Aorta (tissue), 5 donors: ENCODE measurements around the gene RSAD1. TPM values are rescaled to one million over a fixed set of nuclear protein-coding genes. Genes with fewer than 3 reads are reported as not detected.

ENCODE experiments used
- ATAC-seq: fragments of 200-7000 bp; cut with Tn5 transposase; one replicate; pipeline ENCODE4 v1.9.1; 2022; ENCODE audit warnings: moderate library complexity; ENCODE audit not compliant: low FRiP score
- DNase-seq, 2 donors: peaks; one replicate each; pipeline ENCODE4 v3.0.0-alpha.2; 2020
- H3K27ac ChIP-seq, 2 donors: one replicate each; pipeline ENCODE4 v1.5.1; 2013; ENCODE audit warnings: low read length in 2 of 2, mild to moderate bottlenecking in 2 of 2, moderate library complexity in 2 of 2, control low read depth in 1 of 2, inconsistent platforms in 1 of 2, low read depth in 1 of 2
- H3K27me3 ChIP-seq, 2 donors: one replicate each; pipeline ENCODE4 v1.6.1; 2013; ENCODE audit warnings: control low read depth in 1 of 2, low read length in 1 of 2, mild to moderate bottlenecking in 1 of 2, moderate library complexity in 1 of 2; ENCODE audit not compliant: insufficient read depth in 2 of 2, control insufficient read depth in 1 of 2
- H3K36me3 ChIP-seq, 2 donors: one replicate each; pipeline ENCODE4 v1.6.1; 2013; ENCODE audit warnings: control low read depth in 1 of 2, low read length in 1 of 2, mild to moderate bottlenecking in 1 of 2; ENCODE audit not compliant: insufficient read depth in 2 of 2, control insufficient read depth in 1 of 2
- H3K4me1 ChIP-seq, 2 donors: one replicate each; pipeline ENCODE4 v1.6.1; 2013; ENCODE audit warnings: low read length in 2 of 2, control low read depth in 1 of 2, mild to moderate bottlenecking in 1 of 2, moderate library complexity in 1 of 2; ENCODE audit not compliant: insufficient read depth in 2 of 2, control insufficient read depth in 1 of 2
- H3K4me3 ChIP-seq, 2 donors: one replicate each; pipeline ENCODE4 v1.5.1; 2013; ENCODE audit warnings: low read length in 2 of 2, control low read depth in 1 of 2, mild to moderate bottlenecking in 1 of 2
- H3K9me3 ChIP-seq: one replicate; pipeline ENCODE4 v1.6.1; 2013; ENCODE audit warnings: mild to moderate bottlenecking, low read length; ENCODE audit not compliant: control insufficient read depth
- WGBS, 2 donors: extraction: QIAGEN DNeasy Blood & Tissue Kit; methylation state at CpG; one replicate each; pipeline ENCODE4 v1.1.7; 2013; 5-methylcytosine and 5-hydroxymethylcytosine counted together
- intact Hi-C, 2 donors: fragments of 100-400 bp; cut with DNase I; formaldehyde crosslinking; loops; one replicate each; pipeline versions ENCODE4 v1.14.2 to v1.15.0; 2022
- polyA plus RNA-seq, 2 donors: library from polyadenylated mRNA; stranded (reverse); fragments of 200-250 nt; gene quantifications; one replicate each; pipeline ENCODE4 v1.2.3, GENCODE V29; 2013
- total RNA-seq, 2 donors: library from RNA; stranded (reverse); fragmentation: NEBNext Ultra II Directional; extraction: Animal tissue kit (Norgen Biotek cat#: 25700); gene quantifications; one replicate each; pipeline ENCODE4 v1.2.1, GENCODE V29; 2021
- donor health status: healthy with polysubstance abuse.
- donor health status: Bipolar disorder and iron deficiency.
- donor health status: DM: no; HTN: no; CAD: no.
- donor health status: DM: no; HTN: no; CAD: no.
- donor health status: DM: yes; HTN: yes; CAD: no.

The RSAD1 gene
- total and polyA plus RNA-seq, 4 donors, result 12.1 to 42.3 (median 35.7) TPM

DNA sequence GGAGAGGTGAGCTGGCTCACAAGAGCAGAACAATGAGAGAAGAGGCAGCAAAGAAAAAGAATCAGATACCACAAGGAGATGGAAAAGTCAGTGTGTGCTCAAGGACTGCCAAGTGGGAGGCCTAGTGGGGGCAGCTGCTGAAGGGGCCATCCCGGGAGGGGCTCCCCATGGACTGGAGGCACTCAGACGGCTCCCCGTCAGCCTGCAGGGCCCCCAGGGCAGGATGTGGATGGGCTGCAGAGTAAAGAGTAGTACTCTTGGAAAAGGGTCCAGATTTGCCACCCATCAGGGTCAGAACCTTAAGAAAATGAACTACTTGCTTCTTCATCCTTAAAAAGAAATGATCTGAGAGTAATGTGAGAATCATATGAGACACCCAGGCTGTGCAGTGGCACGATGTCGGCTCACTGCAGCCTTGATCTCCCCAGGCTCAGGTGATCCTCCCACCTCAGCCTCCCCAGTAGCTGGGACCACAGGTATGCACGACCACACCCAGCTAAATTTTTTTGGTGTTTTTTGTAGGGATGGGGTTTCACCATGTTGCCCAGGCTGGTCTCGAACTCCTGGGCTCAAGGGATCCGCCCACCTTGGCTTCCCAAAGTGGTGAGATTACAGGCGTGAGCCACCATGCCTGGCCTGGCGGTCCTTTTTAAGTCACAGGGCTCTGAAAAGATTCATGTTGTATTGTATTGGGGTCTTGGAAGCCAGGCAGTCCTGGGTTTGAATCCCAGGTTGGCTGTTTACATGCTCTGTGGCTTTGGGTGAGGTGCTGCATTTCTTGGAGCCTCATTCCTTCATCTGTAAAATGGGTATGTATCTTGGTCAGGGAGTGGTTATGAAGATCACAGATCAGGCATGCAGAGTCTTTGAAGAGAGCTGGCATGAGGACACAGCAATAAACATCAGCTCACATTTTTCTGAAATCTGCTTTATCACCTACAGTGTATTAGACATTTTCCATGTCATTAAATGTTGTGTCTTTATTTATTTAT, 37.5 kb upstream of the RSAD1 start:
- Histone ChIP-seq H3K4me3 (no peak overlapping the region), H3K9me3 (no peaks in the 10 kb centered on the region), H3K27ac (no peak overlapping the region), H3K27me3 (no peaks in the 10 kb centered on the region), H3K36me3 (no peaks in the 10 kb centered on the region), H3K4me1 (no peaks in the 10 kb centered on the region)
- no peak for DNase-seq
- WGBS, 2 donors, result 86 to 89% methylated on average over 10 of the region's 10 CpGs
- no peak for ATAC-seq
- intact Hi-C loops, result no loop called here

DNA sequence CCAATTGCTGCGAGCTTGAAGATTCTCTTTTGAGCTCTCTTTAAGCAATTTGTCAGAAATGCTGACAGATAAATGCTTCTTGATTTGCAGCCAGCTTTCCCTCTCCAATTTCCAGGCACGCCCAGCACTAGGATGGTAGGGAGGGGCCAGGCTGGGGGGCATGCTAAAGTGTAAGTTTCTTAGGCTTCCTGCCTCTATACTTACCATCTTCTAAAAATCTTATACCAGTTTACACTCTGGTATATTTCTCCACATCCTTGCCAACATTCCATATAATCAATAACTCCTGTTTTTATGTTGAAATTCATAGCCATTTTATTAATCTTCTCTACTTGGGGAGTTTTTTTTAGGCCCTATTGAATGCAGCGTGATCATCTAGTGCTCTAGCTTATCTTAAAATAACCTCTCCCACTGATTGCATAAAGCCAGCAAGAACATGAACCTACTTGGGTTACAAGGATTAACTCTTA, 35.1 kb upstream of the RSAD1 start:
- no peaks in the 10 kb centered on the region for H3K36me3 ChIP-seq
- WGBS, 2 donors, result 40 to 46% methylated on average over 3 of the region's 3 CpGs
- no peak overlapping the region for H3K4me3 ChIP-seq
- H3K27ac ChIP-seq, result no peak overlapping the region
- no peaks in the 10 kb centered on the region for H3K4me1 ChIP-seq
- DNase-seq (no peak), ATAC-seq (no peak)
- no peaks in the 10 kb centered on the region for H3K9me3 ChIP-seq
- intact Hi-C loops, result no loop called here
- H3K27me3 ChIP-seq, result no peaks in the 10 kb centered on the region

DNA sequence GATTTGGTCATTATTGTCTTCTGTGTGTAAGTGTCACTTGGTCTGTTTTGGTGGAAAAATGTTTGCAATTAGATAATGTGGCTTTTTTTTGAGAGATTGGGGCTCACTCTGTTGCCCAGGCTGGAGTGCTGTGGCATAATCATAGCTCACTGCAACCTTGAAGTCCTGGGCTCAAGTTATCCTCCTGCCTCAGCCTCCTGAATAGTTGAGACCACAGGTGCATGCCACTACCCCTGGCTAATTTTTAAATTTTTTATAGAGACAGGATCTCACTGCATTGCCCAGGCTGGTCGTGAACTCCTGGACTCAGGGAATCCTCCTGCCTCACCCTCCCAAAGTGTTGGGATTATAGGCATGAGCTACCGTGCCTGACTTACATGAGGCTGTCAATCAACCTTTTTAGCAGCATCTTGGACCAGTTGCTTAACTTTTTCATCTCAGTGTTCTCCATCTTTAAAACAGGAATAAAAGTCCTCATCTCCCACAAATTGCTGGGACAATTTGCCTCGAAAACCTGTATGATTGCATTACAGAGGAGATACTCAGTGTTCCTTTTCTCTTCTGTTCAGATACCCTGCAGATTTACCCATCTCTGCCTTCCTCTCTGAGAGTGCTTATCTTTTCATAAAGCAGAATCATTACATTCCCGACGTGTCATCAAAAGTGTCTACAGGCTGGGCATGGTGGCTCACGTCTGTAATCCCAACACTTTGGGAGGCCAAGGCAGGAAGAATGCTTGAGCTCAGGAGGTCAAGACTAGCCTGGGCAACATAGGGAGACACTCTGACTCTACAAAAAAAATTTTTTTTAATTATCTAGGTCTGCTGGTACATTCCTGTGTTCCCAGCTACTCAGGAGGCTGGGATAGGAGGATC, 33.6 kb upstream of the RSAD1 start:
- H3K4me1 ChIP-seq, result no peaks in the 10 kb centered on the region
- WGBS, 2 donors, result 94 to 95% methylated on average over 6 of the region's 6 CpGs
- H3K27me3 ChIP-seq, result no peaks in the 10 kb centered on the region
- no peak overlapping the region for H3K4me3 ChIP-seq
- intact Hi-C loops, result no loop called here
- H3K36me3 ChIP-seq, result no peaks in the 10 kb centered on the region
- ATAC-seq, result no peak
- no peak for DNase-seq
- H3K27ac ChIP-seq, result no peak overlapping the region
- no peaks in the 10 kb centered on the region for H3K9me3 ChIP-seq

- ATAC-seq, result no peak
- 15 to 24% methylated on average over 1 of the region's 1 CpG for WGBS, 2 donors
- no peaks in the 10 kb centered on the region for H3K9me3 ChIP-seq
- H3K36me3 ChIP-seq, result no peaks in the 10 kb centered on the region
- no peaks in the 10 kb centered on the region for H3K4me1 ChIP-seq
- DNase-seq, result no peak
- no peaks in the 10 kb centered on the region for H3K27me3 ChIP-seq
- intact Hi-C loops, result no loop called here
- no peak overlapping the region for H3K27ac ChIP-seq
- no peak overlapping the region for H3K4me3 ChIP-seq
Measured at GRCh38 chr17:50445730-50446325, 32.8 kb upstream of the RSAD1 start.

DNA sequence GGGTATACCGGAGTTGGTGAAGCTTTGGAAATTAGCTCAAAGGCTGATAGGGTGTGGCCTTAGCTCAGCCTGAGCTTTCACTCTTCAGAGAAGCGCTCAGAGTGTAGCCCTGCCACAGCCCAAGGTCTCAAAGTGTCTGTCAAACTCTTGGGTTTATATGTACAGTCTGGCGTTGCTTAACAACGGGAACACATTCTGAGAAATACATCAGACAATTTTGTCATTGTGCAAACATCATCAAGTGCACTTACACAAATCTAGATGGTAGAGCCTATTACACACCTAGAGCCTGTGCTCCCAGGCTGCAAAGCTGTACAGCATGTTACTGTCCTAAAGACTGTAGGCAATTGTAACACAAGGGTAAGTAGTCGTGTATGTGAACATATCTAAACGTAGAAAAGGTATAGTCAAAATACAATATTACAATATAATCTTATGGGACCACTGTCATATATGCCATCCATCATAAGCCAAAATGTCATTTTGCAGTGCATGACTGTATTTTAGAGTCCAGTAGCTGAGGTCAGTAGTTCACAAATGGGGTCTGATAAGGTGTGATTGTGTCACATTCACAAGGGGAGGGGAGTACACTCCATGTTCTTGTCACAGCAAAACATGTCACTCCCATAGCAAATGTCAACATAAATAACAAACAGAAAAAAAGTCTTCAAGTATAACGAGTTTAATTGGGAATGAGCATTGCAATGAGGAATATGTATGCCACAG, 30.6 kb upstream of the RSAD1 start:
- Histone ChIP-seq H3K4me1 (no peaks in the 10 kb centered on the region), H3K9me3 (no peaks in the 10 kb centered on the region), H3K36me3 (no peaks in the 10 kb centered on the region), H3K27ac (no peak overlapping the region), H3K27me3 (no peaks in the 10 kb centered on the region), H3K4me3 (no peak overlapping the region)
- intact Hi-C loops, result no loop called here
- WGBS, 2 donors, result 86 to 92% methylated on average over 7 of the region's 7 CpGs
- no peak for ATAC-seq
- no peak for DNase-seq

GRCh38 chr17:50448643-50449042, 30.0 kb upstream of the RSAD1 start:
- no peaks in the 10 kb centered on the region for H3K36me3 ChIP-seq
- no peak overlapping the region for H3K27ac ChIP-seq
- ATAC-seq (no peak), DNase-seq (no peak)
- 87 to 91% methylated on average over 2 of the region's 2 CpGs for WGBS, 2 donors
- no peak overlapping the region for H3K4me3 ChIP-seq
- intact Hi-C loops, result no loop called here
- no peaks in the 10 kb centered on the region for H3K27me3 ChIP-seq
- no peaks in the 10 kb centered on the region for H3K4me1 ChIP-seq
- H3K9me3 ChIP-seq, result no peaks in the 10 kb centered on the region

DNA sequence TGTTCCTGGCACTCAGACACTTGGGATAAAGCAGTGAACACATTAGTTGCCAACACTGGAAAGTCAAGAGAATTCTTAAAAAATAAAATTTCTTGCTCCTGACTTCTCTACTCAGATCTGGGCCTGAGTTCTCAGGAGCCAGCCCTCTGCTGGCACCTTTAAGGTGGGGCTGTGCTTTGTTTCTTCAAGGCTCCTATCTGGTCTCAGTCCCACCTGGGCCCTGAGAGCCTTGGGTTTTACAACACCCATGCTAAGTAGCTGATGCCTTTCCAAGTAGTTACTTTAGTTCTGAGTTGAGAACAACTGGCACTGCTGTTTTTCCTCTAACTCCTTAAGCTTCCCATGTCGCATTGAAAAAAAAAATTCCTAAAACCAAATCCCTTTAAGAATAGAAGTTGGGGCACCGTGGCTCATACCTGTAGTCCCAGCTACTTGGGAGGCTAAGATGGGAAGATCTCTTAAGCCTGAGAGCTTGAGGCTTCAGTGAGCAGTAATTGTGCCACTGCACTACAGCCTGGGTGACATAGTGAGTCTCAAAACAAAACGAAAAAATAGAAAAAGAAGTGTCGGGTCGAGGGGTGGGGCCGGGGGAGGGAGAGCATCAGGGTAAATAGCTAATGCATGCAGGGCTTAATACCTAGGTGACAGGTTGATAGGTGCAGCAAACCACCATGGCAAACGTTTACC, 26.6 kb upstream of the RSAD1 start:
- Histone ChIP-seq H3K36me3 (no peaks in the 10 kb centered on the region), H3K4me3 (no peak overlapping the region), H3K27ac (no peak overlapping the region), H3K9me3 (no peaks in the 10 kb centered on the region), H3K27me3 (no peaks in the 10 kb centered on the region), H3K4me1 (no peaks in the 10 kb centered on the region)
- DNase-seq (no peak), ATAC-seq (no peak)
- 81 to 83% methylated on average over 7 of the region's 7 CpGs for WGBS, 2 donors
- intact Hi-C loops, result no loop called here
